Measurements from ENCODE around the gene ZNFX1. TPM values are rescaled to one million over a fixed set of nuclear protein-coding genes. Genes with fewer than 3 reads are reported as not detected.

ZNFX1 gene
- total and polyA plus RNA-seq, 9 of the 15 experiments (the other 6 are each of a cell fraction or from before 2014, with no cell fraction given): 3.8 to 13.8 (median 10.3) TPM

DNA sequence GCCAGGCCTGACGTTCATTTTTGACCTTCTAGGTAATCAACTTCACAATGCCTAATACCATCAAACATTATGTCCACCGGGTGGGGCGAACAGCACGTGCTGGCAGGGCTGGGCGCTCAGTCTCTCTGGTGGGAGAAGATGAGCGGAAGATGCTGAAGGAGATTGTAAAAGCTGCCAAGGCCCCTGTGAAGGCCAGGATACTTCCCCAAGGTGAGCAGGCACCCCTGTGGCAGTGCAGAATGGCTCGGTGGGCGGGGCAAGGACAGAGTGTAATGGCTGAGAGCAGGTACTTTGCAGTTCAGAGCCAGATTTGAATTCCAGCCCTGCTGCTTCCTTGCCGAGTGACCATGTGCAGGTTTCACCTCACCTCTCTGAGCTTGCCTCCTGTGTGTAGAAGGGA is 41.6 kb downstream of the ZNFX1 start:
- no peaks in the 10 kb centered on the region for H3K27me3 ChIP-seq (ENCODE audit: control insufficient read depth in 2 of 2, insufficient read depth in 2 of 2, low read length in 2 of 2)
- DNase-seq (ENCODE audit: extremely low read depth in 1 of 4, low spot score in 3 of 4) (no peak), FAIRE-seq (no peak), ATAC-seq (no peak)
- no peaks in the 10 kb centered on the region for H3K9me1 ChIP-seq (ENCODE audit: control insufficient read depth, insufficient read depth, low read length)
- H3K4me2 ChIP-seq (ENCODE audit: insufficient read depth, low read length): no peak overlapping the region
- H2AFZ ChIP-seq (ENCODE audit: low read depth, low read length): no peak overlapping the region
- no peaks in the 10 kb centered on the region for H4K20me1 ChIP-seq (replicated peaks; ENCODE audit: control insufficient read depth, insufficient read depth, low read length)
- TF ChIP-seq SAP30 (IDR thresholded peaks at IDR 0.05; ENCODE audit: borderline replicate concordance, insufficient read depth, low read depth, low read length, poor library complexity, severe bottlenecking): no peak
- no peak for TF ChIP-seq SMARCA4 (IDR thresholded peaks at IDR 0.05)
- TF ChIP-seq KLF10 (CRISPR knock-in tag; IDR thresholded peaks at IDR 0.05): no peak
- TF ChIP-seq U2AF2 (optimal IDR thresholded peaks at IDR 0.05; ENCODE audit: low read depth, low read length): no peak
- TF ChIP-seq PHF8 (IDR thresholded peaks at IDR 0.05; ENCODE audit: borderline replicate concordance, low read length): no peak
- no peak for TF ChIP-seq BCL6 (CRISPR knock-in tag; IDR thresholded peaks at IDR 0.05)
- TF ChIP-seq ZBTB1 (CRISPR knock-in tag; IDR thresholded peaks at IDR 0.05; ENCODE audit: borderline replicate concordance, low read depth): no peak
- TF ChIP-seq, protein P1, sequence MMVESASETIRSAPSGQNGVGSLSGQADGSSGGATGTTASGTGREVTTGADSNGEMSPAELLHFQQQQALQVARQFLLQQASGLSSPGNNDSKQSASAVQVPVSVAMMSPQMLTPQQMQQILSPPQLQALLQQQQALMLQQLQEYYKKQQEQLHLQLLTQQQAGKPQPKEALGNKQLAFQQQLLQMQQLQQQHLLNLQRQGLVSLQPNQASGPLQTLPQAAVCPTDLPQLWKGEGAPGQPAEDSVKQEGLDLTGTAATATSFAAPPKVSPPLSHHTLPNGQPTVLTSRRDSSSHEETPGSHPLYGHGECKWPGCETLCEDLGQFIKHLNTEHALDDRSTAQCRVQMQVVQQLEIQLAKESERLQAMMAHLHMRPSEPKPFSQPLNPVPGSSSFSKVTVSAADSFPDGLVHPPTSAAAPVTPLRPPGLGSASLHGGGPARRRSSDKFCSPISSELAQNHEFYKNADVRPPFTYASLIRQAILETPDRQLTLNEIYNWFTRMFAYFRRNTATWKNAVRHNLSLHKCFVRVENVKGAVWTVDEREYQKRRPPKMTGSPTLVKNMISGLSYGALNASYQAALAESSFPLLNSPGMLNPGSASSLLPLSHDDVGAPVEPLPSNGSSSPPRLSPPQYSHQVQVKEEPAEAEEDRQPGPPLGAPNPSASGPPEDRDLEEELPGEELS (CRISPR knock-in tag; IDR thresholded peaks at IDR 0.05; ENCODE audit: borderline replicate concordance): no peak
- no peak for TF ChIP-seq SMARCE1 (IDR thresholded peaks at IDR 0.05)
- no peak for TF ChIP-seq MTF1 (CRISPR knock-in tag; IDR thresholded peaks at IDR 0.05; ENCODE audit: borderline replicate concordance)
- no peak for TF ChIP-seq HEY1 (CRISPR knock-in tag; IDR thresholded peaks at IDR 0.05; ENCODE audit: borderline replicate concordance)
- TF ChIP-seq, protein P2, sequence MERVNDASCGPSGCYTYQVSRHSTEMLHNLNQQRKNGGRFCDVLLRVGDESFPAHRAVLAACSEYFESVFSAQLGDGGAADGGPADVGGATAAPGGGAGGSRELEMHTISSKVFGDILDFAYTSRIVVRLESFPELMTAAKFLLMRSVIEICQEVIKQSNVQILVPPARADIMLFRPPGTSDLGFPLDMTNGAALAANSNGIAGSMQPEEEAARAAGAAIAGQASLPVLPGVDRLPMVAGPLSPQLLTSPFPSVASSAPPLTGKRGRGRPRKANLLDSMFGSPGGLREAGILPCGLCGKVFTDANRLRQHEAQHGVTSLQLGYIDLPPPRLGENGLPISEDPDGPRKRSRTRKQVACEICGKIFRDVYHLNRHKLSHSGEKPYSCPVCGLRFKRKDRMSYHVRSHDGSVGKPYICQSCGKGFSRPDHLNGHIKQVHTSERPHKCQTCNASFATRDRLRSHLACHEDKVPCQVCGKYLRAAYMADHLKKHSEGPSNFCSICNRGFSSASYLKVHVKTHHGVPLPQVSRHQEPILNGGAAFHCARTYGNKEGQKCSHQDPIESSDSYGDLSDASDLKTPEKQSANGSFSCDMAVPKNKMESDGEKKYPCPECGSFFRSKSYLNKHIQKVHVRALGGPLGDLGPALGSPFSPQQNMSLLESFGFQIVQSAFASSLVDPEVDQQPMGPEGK (CRISPR knock-in tag; IDR thresholded peaks at IDR 0.05; ENCODE audit: borderline replicate concordance): no peak
- no peak for TF ChIP-seq COPS2 (conservative IDR thresholded peaks at IDR 0.05)
- TF ChIP-seq EP400 (IDR thresholded peaks at IDR 0.05): no peak
- no peak overlapping the region for H3K9ac ChIP-seq (ENCODE audit: insufficient read depth in 1 of 2, low read depth in 2 of 2, low read length in 2 of 2)
- BruUV-seq (replicated peaks): no TSS peak
- intact Hi-C loops (cut with micrococcal nuclease): no loop called here
- H3K79me2 ChIP-seq (ENCODE audit: control insufficient read depth, insufficient read depth, low read length): no peaks in the 10 kb centered on the region
- H3K9me3 ChIP-seq (replicated peaks; ENCODE audit: control insufficient read depth, insufficient read depth, low read depth, low read length): no peaks in the 10 kb centered on the region
- ChIA-PET POLR2A (interaction anchor here (0.7 kb wide), 1 partner anchor 80 kb away, joined by 4 read pairs; no protein-coding TSS in a partner anchor), CTCF (ENCODE audit: low intra/inter-chr PET ratio) (no interaction called here)
- in situ Hi-C loops (cut with MboI): no loop called here
- no peak overlapping the region for H3K4me3 ChIP-seq
- no peak overlapping the region for H3K27ac ChIP-seq (ENCODE audit: extremely low read depth, low read depth, low read length)
- H3K4me1 ChIP-seq (replicated peaks in 1 of 2; ENCODE audit: control insufficient read depth in 2 of 2, insufficient read depth in 2 of 2, low read length in 2 of 2): no peaks in the 10 kb centered on the region
- H3K36me3 ChIP-seq (ENCODE audit: control insufficient read depth, insufficient read depth, low read length): peaks cover 80% of the 10 kb centered on the region; the same call in 2 of the 3 replicates
- WGBS (ENCODE audit: insufficient coverage, low coverage, missing lambda C conversion rate): 85% methylated on average over 9 of the region's 9 CpGs
